IPS-20b (cell line): ENCODE measurements around the gene FAM227B.
"Not testable (repeated sequence)": the region's sequence is repeated elsewhere in the genome, so short reads cannot be mapped to it uniquely, and the experiment has no call there.

Experiments
- H3K27ac ChIP-seq: one replicate; pipeline ENCODE4 v1.5.1; 2013; ENCODE audit warnings: low read length
- H3K27me3 ChIP-seq: 2 replicates; pipeline ENCODE4 v1.6.1; 2013; ENCODE audit warnings: mild to moderate bottlenecking, low read length, inconsistent platforms; ENCODE audit not compliant: insufficient read depth
- H3K36me3 ChIP-seq: 2 replicates; pipeline ENCODE4 v1.6.1; 2013; ENCODE audit warnings: low read depth, mild to moderate bottlenecking, inconsistent platforms, low read length, moderate library complexity; ENCODE audit not compliant: insufficient read depth
- H3K4me1 ChIP-seq: 2 replicates; pipeline ENCODE4 v1.6.1; 2013; ENCODE audit warnings: mild to moderate bottlenecking, control low read depth, inconsistent platforms, low read length, moderate library complexity; ENCODE audit not compliant: insufficient read depth
- H3K4me3 ChIP-seq: 2 replicates; pipeline ENCODE4 v1.5.1; 2013; ENCODE audit warnings: mild to moderate bottlenecking, low read length, inconsistent platforms
- H3K9ac ChIP-seq: 2 replicates; pipeline ENCODE4 v1.6.1; 2013; ENCODE audit warnings: low read depth, mild to moderate bottlenecking, inconsistent platforms, low read length, moderate library complexity
- H3K9me3 ChIP-seq: 2 replicates; pipeline ENCODE4 v1.6.1; 2013; ENCODE audit warnings: mild to moderate bottlenecking, low read depth, low read length, inconsistent platforms; ENCODE audit not compliant: insufficient read depth

Gene FAM227B

DNA sequence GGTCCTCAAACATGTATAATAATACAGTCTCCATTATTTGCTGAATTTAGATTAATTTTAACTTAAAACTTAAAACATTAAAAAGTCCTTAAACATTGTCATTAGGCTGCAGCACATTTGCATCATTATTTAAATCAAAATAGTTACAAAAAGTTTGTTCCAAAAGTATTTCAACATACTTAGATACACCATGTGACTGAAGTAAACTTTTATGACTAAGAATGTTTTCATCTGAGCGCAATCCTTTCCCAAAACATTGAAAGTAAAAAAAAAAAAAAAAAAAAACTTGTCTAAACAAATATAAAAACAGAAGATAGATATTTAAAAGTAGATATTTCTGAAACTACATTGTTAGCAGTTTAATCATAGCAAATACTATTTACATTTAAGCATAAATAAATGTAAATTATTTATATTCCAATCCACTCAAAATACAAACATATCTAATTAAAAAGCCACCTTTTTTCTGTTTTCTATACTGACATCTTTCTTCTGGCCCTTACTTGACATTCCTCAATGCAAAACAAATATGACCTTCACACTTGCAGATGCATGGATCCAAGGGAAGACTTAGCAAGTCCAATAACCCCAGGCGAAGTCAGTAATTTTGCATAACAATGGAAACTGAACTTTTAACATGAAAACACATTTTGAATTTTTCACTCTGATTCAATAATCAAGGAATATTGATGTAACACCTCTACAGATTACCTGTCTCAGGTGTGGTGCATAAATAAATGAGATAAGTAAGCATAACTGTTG lies 10.3 kb downstream of the FAM227B start:
- no peak overlapping the region for H3K27ac ChIP-seq
- H3K36me3 ChIP-seq = no peaks in the 10 kb centered on the region
- H3K9ac ChIP-seq = no peak overlapping the region
- no peaks in the 10 kb centered on the region; the same call in 1 of the 2 replicates for H3K4me1 ChIP-seq
- H3K4me3 ChIP-seq = no peak overlapping the region
- H3K27me3 ChIP-seq = no peaks in the 10 kb centered on the region
- no peaks in the 10 kb centered on the region for H3K9me3 ChIP-seq

- Histone ChIP-seq H3K27ac (no peak overlapping the region), H3K9me3 (no peaks in the 10 kb centered on the region), H3K27me3 (no peaks in the 10 kb centered on the region), H3K36me3 (no peaks in the 10 kb centered on the region), H3K9ac (no peak overlapping the region), H3K4me1 (no peaks in the 10 kb centered on the region; the same call in 1 of the 2 replicates), H3K4me3 (no peak overlapping the region)
Observed at GRCh38 chr15:49606594-49606993, 14.0 kb downstream of the FAM227B start.

- Histone ChIP-seq H3K4me3 (no peak overlapping the region), H3K27ac (no peak overlapping the region), H3K27me3 (no peaks in the 10 kb centered on the region), H3K4me1 (no peaks in the 10 kb centered on the region; the same call in 1 of the 2 replicates), H3K9me3 (peaks cover 4% of the 10 kb centered on the region; the same call in 1 of the 2 replicates), H3K36me3 (no peaks in the 10 kb centered on the region), H3K9ac (no peak overlapping the region)
Observed at GRCh38 chr15:49605588-49605987, 15.0 kb downstream of the FAM227B start.

DNA sequence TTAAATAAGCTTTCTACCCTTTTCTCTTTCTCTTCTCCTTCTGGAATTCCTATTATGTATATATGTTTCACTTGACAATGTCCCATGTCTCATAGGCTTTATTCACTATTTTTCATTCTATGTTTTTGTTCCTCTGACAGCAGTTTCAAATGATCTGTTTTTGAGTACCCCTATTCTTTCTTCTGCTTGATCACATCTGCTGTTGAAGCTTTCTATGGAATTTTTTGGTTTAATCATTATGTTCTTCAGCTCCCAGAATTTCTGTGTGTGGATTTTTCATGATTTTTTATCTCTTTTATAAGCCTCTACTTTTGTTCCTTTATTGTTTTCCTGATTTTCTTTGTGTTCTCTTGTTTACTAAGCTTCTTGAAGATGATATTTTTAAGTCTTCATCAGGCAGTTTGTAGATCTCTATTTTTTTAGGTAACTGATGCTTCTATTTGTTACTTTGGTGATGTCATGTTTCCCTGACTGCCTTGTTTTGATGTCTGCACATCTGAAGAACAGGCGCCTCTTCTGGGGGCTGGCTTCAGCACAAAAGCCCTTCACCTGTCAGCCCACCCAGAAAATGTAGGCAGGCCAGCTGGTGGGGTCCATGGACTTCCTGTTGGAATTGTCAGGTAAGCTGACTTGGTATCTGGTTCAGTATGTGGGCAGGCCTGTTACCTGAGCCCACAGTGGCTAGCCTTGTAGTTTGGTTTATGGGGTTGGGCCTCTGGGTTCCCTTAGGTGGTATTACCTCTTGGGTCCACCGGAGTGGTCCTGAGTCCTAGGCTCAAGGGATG lies 15.8 kb downstream of the FAM227B start:
- H3K4me1 ChIP-seq = no peaks in the 10 kb centered on the region
- H3K4me3 ChIP-seq = no peak overlapping the region
- H3K9me3 ChIP-seq = peaks cover 8% of the 10 kb centered on the region; the same call in 1 of the 2 replicates

DNA sequence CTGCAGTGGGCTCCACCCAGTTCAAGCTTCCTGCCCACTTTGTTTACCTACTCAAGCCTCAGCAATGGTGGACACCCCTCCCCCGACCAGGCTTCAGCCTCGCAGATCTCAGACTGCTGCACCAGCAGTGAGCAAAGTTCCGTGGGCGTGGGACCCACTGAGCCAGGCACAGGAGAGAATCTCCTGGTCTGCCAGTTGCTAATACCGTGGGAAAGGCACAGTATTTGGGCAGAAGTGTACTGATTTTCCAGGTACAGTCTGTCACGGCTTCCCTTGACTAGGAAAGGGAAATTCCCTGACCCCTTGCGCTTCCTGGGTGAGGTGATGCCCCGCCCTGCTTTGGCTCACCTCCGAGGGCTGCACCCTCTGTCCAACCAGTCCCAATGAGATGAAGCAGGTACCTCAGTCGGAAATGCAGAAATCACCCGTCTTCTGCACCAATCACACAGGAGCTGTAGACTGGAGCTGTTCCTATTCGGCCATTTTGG lies 27.7 kb downstream of the FAM227B start:
- H3K9ac ChIP-seq = not testable (repeated sequence)

More for the DNA sequence above, 15.8 kb downstream of the FAM227B start:
- H3K27ac ChIP-seq = no peak overlapping the region
- H3K36me3 ChIP-seq = no peaks in the 10 kb centered on the region
- no peaks in the 10 kb centered on the region for H3K27me3 ChIP-seq
- H3K9ac ChIP-seq = no peak overlapping the region

DNA sequence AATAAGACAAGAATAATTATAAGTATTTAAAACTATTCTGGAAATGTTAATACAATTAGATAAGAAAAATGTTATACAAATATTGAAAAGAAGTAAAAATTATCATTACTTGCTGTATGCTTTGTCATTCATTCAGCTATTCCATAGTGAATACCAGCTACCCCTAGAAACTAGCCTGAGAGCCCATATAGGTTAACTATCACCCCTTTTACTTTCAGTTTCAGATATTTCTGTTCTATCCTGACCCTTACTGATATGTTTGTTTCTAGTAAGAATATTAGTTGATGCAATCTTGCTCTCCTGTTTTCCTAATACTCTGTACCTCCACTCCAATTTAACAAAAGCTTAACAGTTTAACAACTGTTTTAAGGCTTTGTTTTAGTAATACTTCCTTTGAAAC lies 31.6 kb downstream of the FAM227B start:
- Histone ChIP-seq H3K4me3 (no peak overlapping the region), H3K4me1 (no peaks in the 10 kb centered on the region), H3K36me3 (no peaks in the 10 kb centered on the region), H3K9me3 (no peaks in the 10 kb centered on the region; the same call in 1 of the 2 replicates), H3K9ac (no peak overlapping the region), H3K27ac (no peak overlapping the region), H3K27me3 (no peaks in the 10 kb centered on the region)

More for the DNA sequence above, 27.7 kb downstream of the FAM227B start:
- H3K36me3 ChIP-seq, H3K27me3 ChIP-seq, H3K4me1 ChIP-seq, H3K27ac ChIP-seq, H3K4me3 ChIP-seq, H3K9me3 ChIP-seq: not testable (repeated sequence)

DNA sequence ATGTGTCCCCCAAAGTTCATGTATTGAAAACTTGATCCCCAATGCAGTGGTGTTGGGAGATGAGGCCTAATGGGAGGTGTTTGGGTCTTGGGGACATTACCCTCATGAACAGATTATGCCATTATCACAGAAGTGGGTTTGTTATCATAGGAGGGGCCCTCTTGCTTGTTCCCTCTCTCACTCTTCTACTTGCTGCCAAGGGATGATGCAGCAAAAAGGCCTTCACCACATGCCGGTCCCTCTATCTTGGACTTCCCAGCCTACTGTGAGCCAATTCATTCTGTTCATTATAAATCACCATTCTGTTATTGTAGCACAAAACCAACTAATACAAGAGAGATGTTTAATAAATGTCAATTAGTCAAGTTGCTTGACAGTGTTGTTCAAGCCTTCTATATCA lies 47.2 kb downstream of the FAM227B start:
- Histone ChIP-seq H3K9me3 (no peaks in the 10 kb centered on the region), H3K4me3 (no peak overlapping the region), H3K27ac (no peak overlapping the region), H3K9ac (no peak overlapping the region), H3K27me3 (no peaks in the 10 kb centered on the region), H3K4me1 (no peaks in the 10 kb centered on the region), H3K36me3 (no peaks in the 10 kb centered on the region)

DNA sequence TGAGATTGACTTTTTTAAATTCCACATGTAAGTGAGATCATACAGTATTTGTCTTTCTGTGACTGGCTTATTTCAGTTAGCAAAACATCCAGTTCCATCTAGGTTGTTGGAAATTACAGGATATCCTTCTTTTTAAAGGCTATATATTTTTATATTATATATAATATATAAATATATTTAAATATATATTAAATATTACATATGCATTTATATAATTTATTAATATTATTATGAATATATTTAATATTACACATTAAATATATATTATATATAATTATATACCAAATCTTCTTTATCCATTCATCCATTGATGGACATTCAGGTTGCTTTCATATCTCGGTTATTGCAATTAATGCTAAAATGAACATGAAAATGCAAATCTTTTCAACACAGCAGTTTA lies 49.9 kb downstream of the FAM227B start:
- no peaks in the 10 kb centered on the region for H3K27me3 ChIP-seq
- no peaks in the 10 kb centered on the region for H3K9me3 ChIP-seq
- no peaks in the 10 kb centered on the region for H3K4me1 ChIP-seq
- no peak overlapping the region for H3K4me3 ChIP-seq
- no peaks in the 10 kb centered on the region for H3K36me3 ChIP-seq
- no peak overlapping the region for H3K27ac ChIP-seq
- H3K9ac ChIP-seq = no peak overlapping the region

GRCh38 chr15:49570174-49570573 lies 50.4 kb downstream of the FAM227B start:
- Histone ChIP-seq H3K4me3 (no peak overlapping the region), H3K9me3 (no peaks in the 10 kb centered on the region), H3K36me3 (no peaks in the 10 kb centered on the region), H3K27ac (no peak overlapping the region), H3K9ac (no peak overlapping the region), H3K27me3 (no peaks in the 10 kb centered on the region), H3K4me1 (no peaks in the 10 kb centered on the region)

GRCh38 chr15:49560045-49560444 lies 60.6 kb downstream of the FAM227B start:
- Histone ChIP-seq H3K27me3 (no peaks in the 10 kb centered on the region), H3K9ac (no peak overlapping the region), H3K9me3 (peaks cover 9% of the 10 kb centered on the region; the same call in 1 of the 2 replicates), H3K36me3 (no peaks in the 10 kb centered on the region), H3K27ac (no peak overlapping the region), H3K4me1 (no peaks in the 10 kb centered on the region), H3K4me3 (no peak overlapping the region)

GRCh38 chr15:49558929-49559328 lies 61.7 kb downstream of the FAM227B start:
- no peaks in the 10 kb centered on the region for H3K4me1 ChIP-seq
- no peaks in the 10 kb centered on the region for H3K27me3 ChIP-seq
- H3K36me3 ChIP-seq = no peaks in the 10 kb centered on the region
- H3K9me3 ChIP-seq = peaks cover 9% of the 10 kb centered on the region; the same call in 1 of the 2 replicates
- H3K27ac ChIP-seq = no peak overlapping the region
- H3K4me3 ChIP-seq = no peak overlapping the region
- no peak overlapping the region for H3K9ac ChIP-seq
